ENCODE measurements around the gene MAP3K21.

The MAP3K21 gene

DNA sequence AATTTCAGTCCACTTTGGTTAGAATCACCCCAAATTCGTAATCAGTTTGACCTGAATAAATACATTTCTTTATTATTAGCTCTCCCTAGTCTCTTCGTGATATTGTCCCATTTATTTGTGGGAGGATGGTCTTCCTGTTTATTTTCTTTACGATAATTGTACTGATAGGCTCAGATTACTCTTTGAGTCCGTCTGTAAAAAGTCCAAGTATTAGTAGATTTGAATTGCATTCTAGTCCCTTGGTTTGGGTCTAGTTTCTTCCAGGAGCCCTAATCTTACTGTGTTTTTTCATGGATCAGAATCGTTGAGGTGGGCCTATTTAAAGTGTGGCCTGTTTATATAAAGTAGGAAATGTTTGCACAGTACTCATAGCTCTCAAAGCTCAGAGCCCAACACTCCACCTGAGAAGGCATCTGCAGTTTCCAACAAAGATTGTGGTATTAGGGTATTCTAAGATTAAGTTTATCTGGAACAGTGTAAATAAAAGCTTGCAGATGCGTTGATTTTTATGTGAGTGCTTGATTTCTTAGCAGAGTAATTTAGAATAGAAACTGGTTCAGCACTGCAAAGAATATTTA lies 33.1 kb downstream of the MAP3K21 start:
- no peak for DNase-seq

DNA sequence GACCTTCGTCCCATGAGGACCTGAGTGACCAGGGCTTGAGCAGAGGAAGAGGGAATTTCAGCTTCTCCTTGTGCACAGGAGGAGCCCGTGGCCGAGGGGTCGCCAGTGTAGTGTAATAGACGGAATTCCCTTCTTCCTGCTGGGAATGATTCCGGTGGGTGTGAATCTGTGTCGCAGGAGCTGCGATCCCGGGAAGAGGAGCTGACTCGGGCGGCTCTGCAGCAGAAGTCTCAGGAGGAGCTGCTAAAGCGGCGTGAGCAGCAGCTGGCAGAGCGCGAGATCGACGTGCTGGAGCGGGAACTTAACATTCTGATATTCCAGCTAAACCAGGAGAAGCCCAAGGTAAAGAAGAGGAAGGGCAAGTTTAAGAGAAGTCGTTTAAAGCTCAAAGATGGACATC lies 34.4 kb downstream of the MAP3K21 start:
- DNase-seq, result no peak

DNA sequence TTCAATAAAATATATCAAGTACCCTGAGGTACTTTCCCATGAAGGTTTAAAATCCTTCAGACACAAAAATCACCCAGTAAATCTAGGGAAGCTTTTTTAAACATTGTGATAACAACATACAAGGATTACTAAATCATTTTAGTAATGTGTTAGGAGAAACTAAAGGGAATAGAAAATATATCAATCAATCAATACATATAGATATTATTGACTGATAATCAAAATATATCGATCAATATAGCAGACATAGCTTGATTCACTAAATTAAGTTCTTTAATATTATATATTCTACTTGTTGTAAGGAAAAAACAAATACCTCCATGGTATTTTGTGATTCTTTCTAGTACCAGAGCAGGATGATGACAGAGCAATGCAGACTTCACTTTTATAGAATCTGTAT lies 35.2 kb downstream of the MAP3K21 start:
- DNase-seq, result no peak

DNA sequence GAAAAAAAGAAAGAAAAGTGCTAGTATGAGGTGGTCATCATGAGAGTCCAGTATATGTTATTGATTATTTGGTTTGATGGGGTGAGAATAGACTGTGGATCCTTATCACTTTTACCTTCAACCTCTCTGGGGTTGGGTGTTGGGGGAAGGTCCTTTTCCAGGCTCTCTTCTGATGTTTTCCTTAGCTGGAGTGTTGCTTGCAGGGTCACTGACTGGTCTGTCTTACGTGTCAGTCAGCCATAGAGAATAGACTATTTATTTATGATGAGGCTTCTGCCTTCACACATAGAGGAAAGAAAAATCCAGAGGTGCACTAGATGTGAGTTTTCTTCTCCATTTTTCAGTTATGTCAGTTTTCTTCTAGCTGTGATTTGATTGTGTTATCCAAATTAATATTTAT lies 36.5 kb downstream of the MAP3K21 start:
- no peak for DNase-seq

DNA sequence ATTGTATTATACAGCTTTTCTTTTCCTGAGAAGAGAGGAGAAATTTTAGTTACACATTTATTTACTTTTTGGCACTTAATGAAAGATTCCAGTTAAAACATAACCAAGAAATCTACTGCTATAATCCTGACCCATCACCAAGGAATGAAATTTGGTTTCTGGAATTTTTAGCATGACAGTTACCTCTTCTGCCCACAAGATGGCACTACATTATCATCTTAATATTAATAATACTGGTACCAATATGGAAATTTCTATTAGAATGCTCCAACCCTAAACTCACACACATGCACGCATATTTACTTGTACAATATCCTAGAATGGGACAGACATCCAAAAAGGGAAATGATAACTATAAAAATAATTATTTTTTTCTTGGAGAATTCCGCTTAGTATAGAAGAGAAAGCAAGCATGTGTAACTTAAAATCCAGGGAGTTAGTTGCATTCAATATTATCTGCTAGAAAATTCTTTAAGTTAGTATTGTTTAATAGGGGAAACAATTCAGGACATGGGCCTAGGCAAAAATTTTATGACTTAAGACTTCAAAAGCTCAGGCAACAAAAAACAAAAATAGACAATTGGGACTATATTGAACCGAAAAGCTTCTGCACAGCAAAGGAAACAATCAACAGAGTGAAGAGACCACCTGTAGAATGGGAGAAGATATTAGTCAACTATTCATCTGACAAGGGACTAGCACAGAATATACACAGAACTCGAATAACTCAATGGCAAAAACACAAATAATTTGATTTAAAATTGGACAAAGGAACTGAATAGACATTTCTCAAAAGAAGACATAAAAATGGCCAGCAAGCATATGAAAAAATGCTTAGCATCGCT lies 37.4 kb downstream of the MAP3K21 start:
- DNase-seq, result no peak

DNA sequence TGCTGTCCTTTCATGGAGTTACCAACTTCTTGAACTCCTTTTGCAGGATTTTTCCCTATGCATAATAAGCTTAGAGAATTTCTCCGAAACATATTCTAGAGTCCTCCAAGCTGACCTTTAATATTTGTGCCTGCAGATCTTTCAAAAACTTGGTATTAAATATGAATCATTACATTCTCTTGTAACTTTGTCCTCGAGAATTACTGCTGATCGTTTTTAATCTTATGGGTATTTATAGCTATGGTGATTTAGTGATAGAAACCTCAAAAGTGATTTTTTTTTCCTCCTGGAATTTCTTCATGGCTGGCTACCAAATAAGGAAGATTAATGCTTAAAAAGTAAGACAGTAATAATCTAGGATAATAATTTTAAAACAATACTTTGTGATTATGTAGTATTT lies 39.1 kb downstream of the MAP3K21 start:
- no peak for DNase-seq

DNA sequence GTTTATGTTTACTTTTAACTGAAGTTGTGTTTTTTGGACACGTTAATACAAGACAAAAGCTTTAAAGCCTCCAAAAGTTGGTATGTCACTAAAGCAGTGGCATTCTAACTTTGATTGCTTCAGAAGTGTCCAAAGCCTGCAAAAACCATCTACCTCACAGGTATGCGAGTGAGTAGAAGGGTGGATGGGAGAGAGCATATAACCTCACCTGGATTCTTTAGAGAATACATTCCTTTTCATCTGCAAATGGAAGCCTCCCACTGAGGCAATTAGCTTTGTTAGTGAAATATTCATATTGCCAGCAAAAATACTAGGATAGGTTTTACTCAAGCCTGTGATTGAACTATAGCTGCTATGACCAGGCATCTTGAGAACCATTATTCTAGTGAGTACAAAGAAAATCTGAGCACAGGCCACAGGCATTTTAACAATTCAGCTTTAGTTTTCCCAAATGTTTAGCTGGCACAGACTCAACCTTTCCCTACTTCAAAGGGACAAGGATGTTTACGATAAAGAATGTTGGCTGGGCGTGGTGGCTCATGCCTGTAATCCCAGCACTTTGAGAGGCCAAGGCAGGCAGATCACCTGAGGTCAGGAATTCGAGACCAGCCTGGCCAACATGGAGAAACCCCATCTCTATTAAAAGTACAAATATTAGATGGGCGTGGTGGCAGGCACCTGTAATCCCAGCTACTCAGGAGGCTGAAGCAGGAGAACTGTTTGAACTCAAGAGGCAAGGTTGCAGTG lies 39.7 kb downstream of the MAP3K21 start:
- peak; percentile 1 for DNase-seq

DNA sequence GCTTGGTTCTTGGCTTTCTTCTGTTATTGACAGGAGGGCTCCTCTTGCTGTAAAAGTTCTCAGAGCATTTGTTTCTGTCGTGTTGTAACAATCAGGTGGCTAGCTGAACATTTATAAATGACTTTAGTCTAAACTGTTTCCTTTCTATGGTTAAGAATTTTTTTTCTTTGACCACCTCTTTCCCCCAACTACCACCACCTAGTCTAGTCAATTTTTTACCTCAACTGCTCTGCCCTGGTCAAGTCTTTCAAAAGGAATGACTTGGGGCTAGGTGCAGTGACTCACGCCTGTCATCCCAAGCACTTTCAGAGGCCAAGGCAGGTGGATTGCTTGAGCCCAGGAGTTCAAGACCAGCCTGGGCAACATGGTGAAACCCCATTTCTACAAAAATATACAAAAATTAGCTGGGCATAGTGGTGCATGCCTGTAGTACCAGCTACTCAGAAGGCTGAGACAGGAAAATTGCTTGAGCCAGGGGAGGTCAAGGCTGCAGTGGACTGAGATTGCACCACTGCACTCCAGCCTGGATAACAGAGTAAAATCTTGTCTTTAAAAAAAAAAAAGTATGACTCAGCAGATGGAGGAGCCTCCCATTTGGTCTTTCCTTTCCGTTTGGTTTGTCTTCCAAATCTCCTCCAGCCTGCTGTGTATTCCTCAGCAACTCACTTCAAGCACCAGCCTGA lies 40.7 kb downstream of the MAP3K21 start:
- no peak for DNase-seq

DNA sequence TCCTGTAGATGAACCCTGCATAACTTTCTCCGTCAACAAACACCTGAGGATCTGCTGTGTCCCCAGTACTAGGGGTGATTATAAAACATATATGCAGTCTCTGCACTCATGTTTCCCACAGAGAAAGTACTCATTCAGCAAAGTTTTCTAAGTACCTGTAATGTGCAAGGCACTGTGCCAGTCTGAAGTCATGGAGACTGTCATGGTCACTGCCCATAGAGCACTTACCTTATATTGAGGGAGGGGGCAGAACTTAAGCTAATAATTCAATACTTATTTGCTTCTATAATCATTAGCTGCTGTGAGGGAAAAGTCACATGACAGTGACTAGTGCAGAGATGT lies 41.2 kb downstream of the MAP3K21 start:
- DNase-seq, result no peak

DNA sequence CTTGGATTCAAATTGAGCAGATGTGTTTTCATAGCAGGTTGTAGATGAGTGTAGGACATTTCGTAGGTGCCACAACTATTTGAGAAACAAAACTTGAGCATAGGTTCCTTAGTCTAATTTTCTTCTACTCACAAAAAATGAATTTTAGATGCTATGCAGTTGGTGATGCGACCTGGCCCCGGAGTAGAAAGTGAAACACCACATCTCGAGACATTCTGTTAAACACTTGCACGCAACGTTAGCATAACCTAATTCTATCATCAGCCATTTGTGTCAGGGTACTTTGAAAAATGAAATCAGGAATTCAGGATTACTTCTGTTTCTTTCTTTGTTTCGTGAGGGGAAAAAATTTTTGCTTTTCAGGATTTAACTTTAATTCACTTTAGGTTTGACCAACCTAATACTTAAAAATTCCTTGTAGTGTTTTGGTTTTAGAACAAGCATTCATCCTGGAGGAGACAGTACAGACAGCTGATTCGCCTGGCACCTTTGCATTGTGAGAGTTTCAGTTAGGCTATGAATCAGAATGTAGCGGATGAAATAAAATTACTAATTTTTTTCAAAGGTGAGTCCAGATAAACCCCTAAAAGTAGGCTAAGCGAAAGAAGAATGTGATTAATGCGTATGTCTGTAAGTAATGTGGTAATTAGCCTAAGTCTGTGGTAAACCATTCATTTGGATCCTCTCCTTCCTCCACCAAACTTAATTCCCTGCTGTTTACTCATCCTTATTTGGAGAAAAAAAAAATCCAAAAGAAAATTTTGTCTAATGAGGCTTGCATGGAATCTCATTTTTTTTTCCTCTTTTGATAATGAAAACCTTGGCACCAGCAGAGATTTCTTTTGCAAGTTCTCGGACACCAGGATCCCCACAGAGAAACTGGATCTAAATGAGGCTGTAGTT lies 44.9 kb downstream of the MAP3K21 start:
- DNase-seq, result no peak

DNA sequence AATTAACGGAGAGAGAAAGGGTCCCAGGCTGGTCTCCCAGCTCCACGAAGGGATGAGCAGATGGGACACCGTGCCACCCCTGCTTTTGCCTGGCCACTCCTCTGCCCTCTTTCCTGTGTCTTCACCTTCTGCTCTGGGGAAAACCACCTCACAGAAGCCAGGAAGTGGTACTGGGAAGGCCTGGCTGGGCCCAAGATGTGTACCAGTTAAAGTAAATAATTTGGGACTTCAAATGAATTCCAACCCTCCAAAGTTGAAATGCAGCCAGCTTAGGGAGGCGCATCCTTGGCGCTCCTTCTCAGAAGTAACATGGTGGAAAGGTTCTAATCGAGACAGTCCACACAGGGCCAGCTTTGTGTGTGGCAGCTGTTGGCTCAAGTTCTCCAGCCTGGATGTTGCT lies 45.7 kb downstream of the MAP3K21 start:
- no peak for DNase-seq

DNA sequence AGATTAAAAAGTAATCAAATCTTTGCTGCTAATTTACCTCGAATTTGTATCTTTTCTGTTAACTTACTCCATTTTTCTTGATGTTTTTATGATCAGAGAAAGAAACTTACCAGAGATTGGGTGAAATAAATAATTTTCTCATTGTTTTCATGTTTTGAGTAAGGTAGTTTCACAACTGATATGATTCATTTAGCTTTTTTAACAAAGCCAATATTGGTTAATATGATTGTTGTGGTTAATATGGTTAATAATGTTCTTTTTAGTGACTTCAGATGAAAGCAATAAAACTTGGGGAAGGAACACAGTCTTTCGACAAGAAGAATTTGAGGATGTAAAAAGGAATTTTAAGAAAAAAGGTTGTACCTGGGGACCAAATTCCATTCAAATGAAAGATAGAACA lies 48.1 kb downstream of the MAP3K21 start:
- DNase-seq, result no peak

DNA sequence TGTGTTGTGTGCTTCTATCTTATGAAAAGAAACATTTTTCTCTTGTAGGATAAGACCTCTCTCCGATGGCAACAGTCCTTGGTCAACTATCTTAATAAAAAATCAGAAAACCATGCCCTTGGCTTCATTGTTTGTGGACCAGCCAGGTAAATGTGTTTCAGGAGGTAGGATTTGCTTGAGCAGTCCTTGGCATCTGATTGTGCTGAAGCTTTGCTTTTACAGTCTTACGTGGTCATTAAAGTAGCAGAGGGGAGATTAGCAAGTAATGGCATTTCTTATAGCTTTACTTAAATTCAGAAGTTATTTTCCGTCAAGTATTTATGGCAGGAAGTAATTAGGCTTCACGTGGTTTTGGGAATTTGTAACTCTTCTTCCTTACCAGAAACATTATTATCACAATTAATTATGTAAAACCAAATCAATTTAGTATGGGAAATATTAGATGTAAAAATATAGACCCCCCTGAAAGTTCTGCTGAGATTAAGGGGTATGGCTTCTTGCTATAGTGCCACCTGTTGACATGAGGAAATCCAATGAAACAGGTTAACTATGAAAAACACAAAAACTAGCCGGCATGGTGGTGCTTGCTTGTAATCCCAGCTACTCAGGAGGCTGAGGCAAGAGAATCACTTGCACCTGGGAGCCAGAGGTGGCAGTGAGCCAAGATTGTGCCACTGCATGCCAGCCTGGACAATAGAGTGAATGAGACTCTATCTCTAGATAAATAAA lies 49.0 kb downstream of the MAP3K21 start:
- no peak for DNase-seq

DNA sequence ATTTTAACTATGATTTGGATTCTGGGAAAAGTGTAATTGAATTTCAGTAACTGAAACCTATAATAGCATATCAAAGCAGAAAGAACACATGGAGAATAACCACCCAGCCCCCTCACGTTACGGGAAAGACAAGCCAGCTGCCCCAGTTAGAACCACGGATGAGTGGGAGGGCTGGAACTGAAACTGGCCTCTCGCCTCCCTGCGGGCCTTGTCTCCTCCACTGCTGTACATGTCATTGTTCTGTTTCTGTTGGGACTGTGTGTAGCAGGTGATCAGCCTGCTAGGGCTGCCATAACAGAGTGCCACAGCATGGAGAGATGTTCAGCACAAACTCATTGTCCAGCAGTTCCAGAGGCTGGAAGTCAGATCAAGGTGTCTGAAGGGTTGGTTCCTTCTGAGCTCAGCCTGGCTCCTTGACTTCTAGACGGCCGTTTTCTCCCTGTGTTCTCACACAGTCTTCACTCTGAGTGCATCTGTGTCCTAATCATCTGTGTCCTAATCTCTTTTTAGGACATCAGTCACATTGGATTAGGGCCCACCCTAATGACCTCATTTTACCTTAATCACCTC lies 52.4 kb downstream of the MAP3K21 start:
- no peak for DNase-seq

DNA sequence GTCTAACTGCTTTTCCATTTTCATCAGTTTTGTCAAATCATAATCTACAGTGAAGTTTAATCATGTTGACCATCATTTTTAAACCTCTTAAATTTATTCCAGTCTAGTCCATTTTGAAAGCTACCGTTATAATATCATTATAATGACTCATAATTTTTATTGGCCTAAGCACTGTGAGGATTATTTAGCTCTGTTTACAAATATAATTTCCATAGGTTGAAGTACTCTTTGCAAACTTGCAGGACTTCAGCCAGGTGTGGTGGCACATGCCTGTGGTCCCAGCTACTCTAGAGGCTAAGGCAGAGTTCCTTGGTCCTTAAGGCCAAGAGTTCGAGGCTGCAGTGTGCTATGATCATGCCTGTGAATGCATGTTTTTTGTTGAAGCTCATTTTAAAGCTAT lies 54.3 kb downstream of the MAP3K21 start:
- DNase-seq, result no peak

DNA sequence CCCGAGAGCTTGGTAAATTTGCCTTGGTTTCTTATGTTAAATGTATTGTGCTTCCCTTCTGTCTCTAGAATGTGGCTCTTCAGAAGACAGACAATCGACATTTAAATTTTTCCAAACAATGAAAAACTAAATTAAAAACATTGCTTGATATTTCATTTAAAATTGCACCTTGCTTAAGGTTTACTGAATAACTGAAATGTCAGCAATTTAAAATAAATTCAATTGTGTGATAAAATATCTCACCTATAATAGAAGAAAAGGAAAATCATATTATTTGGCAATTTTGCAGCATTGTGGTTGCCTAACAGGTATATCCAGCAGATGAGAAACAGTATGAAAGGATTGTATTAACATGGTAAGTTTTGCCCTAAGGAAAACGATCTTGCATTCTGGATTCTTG lies 56.5 kb downstream of the MAP3K21 start:
- DNase-seq, result no peak

DNA sequence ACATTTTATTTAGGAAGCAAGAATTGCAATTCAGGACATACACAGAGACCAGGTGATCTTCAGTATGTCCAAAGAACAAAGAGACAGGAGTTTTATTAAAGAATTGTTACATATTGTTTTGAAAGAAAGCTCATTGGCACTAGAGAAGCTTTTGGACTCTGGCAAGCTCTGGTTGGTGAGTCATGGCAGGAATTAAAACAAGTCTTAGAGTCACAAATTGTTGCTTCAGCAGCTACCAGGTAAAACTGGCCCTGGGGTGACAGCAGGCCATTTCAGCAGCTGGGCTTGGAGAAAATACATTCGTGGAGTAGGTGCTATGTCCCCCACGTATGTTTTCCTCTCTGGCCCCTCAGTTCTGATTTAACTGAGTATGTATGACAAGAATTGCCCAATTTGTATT lies 58.8 kb downstream of the MAP3K21 start:
- no peak for DNase-seq

DNA sequence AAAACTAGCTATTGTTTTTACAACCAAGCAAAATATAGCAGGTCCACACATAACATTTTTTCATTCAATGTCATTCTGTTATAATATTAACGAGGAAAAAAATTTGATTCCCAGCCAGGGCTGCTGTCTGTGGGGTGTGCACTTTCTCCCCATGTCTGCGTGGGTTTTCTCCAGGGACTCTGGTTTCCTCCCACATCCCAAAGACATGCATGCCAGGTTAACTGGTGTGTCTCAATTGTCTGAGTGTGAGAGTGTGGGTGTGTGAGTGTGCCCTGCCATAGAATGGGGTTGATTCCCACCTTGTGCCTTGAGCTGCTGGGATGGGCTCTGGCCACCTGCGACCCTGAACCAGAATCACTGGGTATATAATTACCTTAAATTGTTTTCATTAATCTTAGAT lies 60.1 kb downstream of the MAP3K21 start:
- no peak for DNase-seq

DNA sequence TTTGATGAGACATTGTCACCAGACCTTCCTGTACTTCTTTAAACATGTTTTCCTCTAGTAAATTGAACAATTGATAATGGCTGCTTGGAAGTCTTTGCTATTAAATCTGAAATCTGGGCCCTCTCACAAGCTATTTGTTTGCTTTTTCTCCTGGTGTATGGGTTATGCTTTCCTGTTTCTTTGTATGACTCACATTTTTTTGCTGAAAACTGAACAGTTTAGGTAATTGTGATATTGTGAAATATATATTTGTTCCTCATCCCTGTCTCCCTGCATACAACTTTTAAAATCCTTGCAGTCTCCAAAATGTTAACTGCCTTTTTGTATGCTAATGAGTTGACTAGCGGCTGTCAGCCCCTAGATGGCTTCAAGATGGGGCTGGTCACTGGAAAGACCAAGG lies 61.6 kb downstream of the MAP3K21 start:
- DNase-seq, result no peak

DNA sequence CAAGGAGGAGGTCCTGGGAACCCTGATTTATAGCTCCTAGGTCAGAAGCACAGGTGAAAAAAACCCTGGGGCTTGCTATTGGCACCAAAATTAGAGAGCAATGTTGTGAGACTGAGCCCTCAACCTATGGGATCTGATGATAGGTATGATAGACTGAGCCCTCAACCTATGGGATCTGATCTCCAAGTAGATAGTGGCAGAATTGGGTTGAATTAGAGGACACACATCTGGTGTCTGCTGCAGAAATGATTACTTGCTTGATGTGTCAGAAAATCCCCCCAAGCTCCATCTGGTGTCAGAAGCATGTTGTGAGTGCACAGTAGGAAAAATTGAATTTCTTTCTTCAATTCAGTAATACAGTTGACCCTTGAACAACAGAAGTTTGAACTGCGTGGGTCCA lies 62.4 kb downstream of the MAP3K21 start:
- peak; percentile 50 for DNase-seq

Measured in NCI-H146 (cell line).